ENCODE results near the gene WBP2NL.

The WBP2NL gene

DNA sequence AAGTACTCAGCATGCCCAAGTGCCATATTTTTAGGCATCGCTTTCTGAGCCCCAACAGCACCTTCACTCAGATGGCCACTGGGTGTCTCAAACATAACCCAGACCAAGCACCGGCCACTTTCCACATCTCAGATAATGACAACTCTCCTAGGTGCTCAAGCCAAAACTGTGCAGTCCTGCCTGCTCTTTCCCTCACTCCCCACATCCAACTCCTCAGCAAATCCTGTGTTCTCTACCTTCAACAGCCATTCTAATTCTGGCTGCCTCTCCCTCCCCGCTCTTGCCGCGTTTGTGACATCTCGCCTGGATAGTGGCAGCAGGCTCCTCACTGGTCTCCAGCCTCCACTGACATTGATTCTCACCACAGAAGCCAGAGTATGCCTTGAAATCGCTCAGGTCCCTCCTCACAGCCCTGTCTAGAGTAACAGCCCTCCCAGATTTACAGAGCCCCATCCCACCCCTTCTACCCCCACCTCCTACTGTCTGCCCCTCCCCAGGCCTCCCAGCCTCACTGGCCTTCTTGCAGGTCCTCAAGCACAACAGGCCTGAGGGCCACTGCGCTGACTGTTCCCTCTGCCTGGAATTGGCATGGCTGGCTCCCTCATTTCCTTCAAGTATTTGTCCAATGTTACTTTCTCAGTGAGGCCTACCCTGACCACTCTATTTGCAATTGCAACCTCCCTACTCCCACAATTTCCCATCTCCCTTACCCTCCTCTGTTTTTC, 74.2 kb downstream of the WBP2NL start:
- no peak for DNase-seq (ENCODE audit: low read depth in 3 of 3)

DNA sequence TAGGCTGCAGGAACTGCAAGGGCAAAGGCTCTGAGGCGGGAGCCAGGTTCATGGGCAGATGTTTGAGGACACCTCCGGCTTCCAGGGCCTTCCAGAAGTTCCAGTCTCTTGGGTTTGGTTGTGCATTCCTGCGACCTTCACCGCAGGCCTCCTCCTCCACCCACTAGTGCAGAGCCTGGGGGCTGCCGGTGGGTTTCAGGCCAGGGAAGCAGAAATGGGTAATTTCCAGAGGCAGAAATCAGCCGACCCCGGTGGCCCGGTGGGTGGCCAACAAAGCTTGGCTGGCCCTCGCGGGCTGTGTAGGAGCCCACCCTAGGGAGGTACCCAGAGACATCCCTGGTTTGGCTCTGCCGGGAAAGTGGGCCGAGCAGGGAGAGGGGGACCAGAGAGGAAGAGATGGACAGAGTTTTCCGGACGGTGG, 75.0 kb downstream of the WBP2NL start:
- no peak for DNase-seq (ENCODE audit: low read depth in 3 of 3)

DNA sequence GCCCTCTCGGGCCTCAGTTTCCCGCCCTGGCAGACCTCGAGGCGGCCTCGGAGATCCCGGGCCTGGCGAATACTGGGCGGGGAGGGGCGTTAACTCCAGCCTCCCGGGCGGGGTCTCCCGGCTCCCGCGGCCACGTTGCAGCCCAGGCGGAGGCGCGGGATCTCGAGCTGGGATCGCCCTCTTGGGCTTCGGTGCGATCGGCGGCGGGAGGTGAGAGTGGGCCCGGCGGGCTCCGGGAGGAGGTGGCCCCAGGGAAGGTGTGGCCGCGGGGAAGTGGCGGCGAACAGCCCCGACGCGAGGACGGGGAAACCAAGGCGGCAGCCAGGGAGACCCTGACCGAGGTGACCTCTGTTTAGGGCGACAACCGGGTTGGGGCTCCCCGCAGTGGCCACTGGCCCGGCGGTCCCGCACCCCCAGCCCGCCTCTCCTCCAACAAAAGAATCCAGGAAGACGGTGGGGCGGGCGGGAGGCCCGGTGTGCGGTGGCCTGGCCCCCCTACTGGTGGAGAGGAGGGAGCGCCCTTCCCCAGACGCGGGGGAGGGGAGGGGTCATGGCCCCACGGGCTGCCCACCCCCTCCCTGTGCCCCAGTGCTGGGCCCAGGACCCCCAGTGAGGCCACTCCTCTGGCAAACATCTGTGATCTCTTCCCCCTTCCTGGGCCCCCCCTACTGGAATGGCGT, 75.7 kb downstream of the WBP2NL start, which contains the start of gene PHETA2:
TSS of gene PHETA2 (plus strand) at position 117 of the 680 bp plus-strand sequence. CDS start 3,046 bp downstream, outside the sequence.
- peak in 1 of 3 donors; percentile 59 for DNase-seq (ENCODE audit: low read depth in 3 of 3)

DNA sequence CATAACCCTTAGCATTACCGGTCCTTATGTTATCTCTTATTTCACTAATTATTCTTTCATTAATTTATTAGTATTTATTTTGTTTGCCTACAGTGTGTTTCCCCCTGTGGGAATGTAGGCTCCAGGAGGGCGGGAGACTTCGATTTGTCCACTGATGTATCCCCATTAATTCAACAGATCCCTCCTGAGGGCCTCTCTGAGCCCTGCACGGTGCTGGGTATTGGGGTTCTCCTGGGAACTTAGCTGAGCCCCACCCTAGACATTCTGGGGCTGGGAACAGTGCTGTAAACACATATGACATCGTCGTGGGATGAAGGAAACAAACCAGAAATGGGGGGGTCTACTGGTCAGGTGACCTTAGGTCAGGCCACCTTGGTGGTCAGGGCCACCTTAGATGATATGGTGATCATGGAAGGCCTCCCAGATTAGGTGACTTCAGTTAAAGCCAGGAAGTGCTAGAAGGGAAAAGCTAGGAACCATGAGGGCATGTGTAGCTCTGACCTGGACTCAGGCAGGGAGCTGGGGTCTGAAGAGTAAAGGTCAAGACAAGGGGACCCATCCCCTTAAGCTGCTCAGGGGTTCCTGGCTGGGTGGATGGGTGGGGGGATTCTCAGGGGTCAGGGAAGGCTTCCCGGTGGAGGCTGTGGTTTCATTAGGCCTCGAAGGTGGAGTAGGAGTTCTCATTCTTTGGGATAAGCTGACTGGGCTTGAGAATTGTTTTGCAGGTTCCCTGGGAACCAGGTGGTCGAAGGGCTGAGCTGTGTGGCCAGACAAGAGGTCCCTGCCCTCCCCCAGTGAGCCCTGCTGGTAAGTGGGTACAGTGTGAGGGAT, 76.5 kb downstream of the WBP2NL start:
- DNase-seq (ENCODE audit: low read depth in 3 of 3), result no peak

DNA sequence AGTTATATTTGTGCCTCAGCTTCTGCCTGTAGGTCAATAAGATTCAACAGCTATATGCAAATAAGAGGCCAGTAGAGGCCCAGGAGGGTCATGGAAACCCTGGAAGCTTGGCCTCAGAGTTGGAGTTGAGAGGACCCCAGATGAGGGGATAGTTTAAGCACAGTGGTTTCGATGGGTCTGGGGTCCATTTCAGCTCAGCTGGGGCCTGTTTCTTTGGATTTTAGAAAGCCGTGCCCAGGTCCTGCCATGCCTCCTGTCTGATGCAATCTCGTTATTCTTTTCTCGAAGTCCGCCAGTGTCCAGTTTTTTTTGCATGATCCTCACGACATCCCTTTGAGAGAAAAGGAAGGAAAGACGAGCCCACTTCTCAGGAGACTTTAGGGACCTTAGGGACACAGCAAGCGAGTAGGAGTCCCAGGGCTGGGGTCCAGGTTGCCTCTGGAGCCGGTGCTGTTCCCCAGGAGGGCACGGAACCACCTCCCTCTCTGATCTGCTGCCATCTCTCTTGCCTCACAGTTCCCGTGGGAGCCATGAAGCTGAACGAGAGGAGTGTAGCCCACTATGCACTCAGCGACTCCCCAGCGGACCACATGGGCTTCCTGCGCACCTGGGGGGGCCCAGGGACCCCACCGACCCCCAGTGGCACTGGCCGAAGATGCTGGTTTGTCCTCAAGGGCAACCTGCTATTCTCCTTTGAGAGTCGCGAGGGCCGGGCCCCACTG, 78.3 kb downstream of the WBP2NL start:
- no peak for DNase-seq (ENCODE audit: low read depth in 3 of 3)

DNA sequence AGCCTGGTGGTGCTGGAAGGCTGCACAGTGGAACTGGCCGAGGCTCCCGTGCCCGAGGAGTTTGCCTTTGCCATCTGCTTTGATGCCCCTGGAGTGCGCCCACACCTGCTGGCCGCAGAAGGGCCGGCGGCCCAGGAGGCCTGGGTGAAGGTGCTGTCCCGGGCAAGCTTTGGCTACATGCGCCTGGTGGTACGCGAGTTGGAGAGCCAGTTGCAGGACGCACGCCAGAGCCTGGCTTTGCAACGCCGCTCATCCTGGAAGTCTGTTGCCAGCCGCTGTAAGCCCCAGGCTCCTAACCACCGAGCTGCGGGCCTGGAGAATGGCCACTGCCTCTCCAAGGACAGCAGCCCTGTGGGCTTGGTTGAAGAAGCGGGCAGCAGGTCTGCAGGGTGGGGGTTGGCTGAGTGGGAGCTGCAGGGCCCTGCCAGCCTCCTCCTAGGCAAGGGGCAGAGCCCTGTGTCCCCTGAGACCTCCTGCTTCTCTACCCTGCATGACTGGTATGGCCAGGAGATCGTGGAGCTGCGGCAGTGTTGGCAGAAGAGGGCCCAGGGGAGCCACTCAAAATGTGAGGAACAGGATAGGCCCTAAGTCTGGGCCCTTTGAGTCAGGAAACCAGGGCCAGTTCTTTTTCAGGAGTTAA, 79.0 kb downstream of the WBP2NL start:
- DNase-seq (ENCODE audit: low read depth in 3 of 3), result no peak
